Stimulated activated CD4-positive, alpha-beta T cell treated with anti-CD3 and anti-CD28 coated beads, TNF-alpha, amount 100 ng/mL, for 4 hours (primary cell): Measurements from ENCODE around the gene MAP3K20.
"Not testable (repeated sequence)": the region's sequence is repeated elsewhere in the genome, so short reads cannot be mapped to it uniquely, and the experiment has no call there.

Experiments
- DNase-seq, 3 experiments: peaks; one replicate each; pipeline ENCODE4 v3.0.0-alpha.2; 2020; ENCODE audit warnings: low read depth in 3 of 3

Gene MAP3K20

DNA sequence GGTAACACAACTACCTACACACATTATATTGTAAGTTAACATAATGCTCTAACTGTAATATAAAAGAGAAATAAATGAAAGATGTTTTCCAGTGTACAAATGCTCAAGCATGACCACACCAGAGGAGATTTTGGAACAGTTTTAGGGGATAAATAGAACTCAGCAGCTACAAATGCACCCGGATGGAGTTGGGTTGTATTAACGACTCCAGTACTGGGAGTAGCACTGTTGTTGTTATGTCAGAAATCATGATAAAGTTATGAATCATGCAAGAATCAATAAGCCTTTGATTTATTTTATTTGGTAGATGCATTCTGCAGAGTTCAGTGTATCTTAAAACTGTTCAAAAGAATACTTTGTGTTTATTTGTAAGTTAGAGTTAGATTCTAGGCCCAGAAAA, 126.9 kb downstream of the MAP3K20 start:
- no peak for DNase-seq

DNA sequence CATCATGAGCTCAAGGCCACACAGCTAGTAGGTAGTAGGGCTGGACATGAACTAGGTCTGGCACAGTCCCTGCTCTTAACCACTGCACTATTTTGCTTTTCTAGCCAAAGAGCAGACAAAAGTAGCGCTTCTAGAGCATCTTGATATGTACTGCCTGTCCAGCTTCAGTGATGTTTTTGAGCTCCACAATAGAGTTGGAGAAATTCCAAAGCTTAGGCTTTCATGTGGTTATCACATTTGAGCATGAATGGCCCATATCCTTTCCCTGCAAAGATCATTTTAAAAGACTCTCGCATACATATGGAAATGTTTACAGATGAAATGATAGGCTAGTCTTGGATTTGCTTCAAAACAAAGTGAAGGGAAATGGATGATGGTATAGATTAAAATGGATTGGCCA, 128.7 kb downstream of the MAP3K20 start:
- DNase-seq = no peak

GRCh38 chr2:173205375-173205774, 129.7 kb downstream of the MAP3K20 start:
- no peak for DNase-seq

DNA sequence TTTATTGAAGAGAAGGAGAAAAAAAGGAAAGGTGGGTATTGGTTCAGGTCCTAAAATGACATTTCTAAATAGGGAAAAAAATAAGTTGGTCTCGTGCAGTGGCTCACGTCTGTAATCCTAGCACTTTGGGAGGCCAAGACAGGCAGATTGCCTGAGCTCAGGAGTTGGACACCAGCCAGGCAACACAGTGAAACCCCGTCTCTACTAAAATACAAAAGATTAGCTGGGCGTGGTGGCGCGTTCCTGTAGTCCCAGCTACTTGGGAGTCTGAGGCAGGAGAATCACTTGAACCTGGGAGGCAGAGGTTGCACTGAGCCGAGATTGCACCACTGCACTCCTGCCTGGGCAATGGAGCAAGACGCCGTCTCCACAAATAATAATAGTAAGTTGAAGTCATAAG, 131.5 kb downstream of the MAP3K20 start:
- DNase-seq = not testable (repeated sequence)

DNA sequence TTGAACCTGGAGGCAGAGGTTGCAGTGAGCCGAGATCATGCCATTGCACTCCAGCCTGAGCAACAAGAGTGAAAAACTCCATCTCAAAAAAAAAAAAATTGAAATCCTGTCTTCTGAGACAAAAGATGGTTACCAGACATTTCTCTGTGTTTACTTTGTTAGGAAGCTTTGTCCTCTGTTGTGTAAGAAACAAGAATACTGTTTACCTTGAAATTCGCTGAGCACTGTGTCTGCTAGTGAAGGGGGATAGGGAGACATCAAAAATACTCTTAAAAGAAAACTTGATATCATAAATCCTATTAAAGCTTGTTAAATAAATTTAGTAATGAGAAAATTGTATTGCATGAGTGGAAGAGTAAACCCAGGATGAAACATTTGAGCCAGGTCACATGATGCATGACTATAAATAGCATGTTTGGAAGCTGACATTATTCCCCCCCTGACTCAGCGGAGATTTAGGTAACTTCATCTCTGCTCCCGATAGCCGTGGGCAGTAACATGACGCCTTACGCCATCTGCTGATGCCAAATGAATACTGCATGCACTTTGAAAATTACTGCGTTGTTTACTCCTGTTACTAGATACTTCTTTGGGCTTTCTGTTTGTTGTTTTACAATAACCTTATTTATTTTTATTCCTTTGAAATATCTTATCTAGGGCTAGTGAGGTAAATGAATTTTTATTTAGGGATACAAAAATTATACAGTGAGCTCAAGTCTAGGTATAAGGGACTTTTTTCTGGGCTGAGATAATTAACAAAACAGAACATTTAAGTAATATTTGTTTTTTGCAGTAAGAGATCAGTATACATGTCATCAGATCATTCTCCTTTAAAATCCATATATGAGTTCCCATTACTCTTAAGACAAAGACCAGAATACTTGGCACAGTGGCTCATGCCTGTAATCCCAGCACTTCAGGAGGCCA, 134.9 kb downstream of the MAP3K20 start:
- DNase-seq = peak in 1 of 3 experiments; percentile 15

- DNase-seq = no peak
Observed at GRCh38 chr2:173213181-173213580, 137.5 kb downstream of the MAP3K20 start.

DNA sequence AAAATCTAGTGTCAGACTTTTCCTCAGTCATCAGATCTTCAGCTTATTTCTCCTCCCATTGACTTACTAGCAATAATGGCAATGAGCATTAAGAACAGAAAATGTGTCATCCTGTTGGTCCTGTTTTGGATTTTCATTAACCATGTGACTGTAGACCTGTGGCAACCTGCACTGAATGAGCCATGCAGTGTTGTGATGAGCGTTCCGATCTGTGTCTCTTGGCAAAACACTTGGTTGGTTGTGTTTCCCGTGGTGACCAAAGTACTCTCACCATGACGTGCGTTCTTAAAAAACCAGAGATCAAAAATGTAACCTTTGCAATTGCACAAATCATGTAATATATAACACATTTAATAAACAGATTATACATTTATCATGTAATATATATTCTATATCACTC, 138.6 kb downstream of the MAP3K20 start:
- no peak for DNase-seq

- DNase-seq = no peak
Observed at GRCh38 chr2:173215316-173215715, 139.7 kb downstream of the MAP3K20 start.

GRCh38 chr2:173216051-173216450, 140.4 kb downstream of the MAP3K20 start:
- DNase-seq = no peak

DNA sequence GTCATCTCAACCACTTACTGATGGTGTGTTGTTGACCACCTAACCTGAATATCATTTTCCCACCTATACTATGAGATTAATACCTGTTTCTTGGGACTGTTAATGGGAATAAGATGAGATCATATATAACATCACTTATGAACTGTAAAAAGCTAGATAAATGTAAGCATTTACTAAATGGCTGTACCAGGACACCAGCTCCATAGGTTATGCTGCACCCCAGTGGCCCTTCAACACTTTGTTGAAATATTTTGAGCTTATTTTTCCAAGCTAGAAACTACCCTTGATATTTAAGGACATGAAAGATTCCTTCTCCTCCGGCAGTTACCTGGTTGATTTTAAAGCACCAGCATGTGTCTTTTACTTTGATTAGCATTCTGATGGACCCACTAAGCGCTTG, 141.0 kb downstream of the MAP3K20 start:
- no peak for DNase-seq

DNA sequence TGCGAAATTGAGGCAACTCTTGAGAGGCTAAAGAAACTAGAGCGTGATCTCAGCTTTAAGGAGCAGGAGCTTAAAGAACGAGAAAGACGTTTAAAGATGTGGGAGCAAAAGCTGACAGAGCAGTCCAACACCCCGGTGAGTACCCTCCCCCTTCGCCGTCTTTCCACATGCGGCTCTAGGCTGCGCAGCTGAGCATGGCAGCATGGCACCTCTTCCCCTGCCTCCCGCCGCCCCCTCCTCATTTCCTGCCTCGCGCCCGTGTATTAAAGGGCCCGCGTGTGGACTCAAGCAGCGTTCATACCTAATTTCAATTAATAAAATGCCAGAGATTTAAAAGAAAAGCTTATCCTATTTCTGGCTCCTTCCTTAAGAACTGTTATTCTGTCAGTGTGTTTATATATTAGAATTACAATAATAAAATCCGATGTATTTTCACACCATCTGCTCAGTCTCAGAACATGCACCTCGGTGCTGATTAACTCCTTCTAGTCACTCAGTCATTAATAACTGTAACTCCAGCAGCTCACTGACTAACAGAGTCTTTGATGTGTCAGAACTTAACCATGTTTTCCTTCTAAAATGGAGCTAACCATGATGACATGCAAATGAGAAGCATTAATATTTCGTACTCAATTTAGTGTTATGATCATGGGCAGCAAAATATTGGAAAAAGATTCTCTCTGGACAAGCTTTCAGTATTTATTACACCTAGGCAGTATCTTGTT, 141.6 kb downstream of the MAP3K20 start:
- DNase-seq = no peak

- no peak for DNase-seq
Observed at GRCh38 chr2:173218326-173219056, 142.8 kb downstream of the MAP3K20 start.

- no peak for DNase-seq
Observed at GRCh38 chr2:173221132-173221695, 145.6 kb downstream of the MAP3K20 start.

GRCh38 chr2:173221937-173222594, 146.4 kb downstream of the MAP3K20 start:
- DNase-seq = no peak

DNA sequence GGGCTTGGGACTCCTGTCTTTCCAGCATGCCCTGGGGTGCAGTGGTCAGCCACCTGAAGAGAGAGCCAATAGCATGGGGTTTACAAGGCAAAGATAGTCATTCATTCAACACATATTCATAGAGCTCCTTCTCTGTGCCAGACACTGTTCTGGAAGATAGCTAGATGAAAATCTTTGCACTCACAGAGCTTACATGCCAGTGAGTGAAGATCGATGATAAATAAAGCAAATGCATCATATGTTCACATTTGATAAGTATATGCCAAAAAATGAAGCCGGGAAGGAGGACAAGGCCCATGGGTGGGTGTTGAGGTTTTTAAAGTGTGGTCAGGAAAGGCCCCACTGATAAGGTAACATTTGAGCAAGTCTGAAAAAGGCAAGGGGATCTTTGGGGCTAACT, 148.2 kb downstream of the MAP3K20 start:
- no peak for DNase-seq

DNA sequence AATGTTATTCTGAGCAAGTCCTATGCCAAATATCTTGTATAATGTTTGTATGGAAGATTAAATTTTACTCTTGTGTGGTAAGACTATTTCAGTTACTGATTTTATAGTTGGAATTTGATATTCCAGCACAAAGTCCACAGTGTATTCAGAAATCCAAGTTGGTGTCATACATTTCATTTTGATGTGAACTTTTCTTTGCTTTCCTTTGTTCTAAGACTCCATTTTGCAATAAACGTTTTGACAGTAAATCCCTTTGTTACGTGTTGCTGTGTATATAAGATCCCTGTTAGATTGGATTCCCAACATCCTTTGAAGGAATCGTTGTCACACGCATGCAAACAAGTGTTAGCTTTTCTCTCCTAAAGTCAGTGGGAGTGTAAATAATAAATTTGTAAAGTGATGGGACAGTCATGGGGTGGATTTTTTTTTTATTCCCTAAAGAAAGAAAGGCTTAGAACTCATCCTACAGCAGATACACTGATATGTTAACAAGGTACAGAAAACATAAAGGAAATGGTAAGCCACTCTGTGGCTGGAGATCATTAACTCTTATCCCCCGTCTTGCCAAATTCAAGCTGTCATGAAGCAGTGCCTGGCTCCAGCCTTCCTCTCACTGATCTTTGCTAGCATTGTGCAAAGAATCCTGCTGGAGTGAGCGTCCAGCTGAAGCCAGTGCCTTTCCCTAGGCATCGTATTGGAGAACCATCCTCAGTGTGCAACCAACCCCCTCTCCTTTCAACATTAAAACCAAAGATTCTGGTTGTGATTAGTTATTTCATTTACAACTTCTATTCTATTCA, 151.5 kb downstream of the MAP3K20 start:
- no peak for DNase-seq

DNA sequence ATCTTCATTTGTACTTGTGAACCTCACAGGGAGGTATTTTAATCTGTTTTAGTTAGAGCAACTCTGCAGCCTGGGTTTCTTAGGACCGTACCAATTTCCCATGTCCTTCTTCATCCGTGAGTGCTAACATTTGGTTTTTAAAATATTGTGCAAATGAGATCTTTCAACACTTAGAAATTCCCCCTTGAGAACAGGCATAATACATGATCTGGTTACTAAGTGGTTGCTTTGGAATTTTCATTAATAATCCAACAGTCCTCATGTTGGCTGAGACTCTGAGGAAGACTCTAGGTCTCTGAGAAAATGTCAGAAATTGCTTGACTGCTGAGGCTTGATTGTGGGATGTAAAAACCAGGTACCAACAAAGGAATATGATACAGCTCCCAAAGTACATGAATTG, 153.4 kb downstream of the MAP3K20 start:
- DNase-seq = no peak

GRCh38 chr2:173230181-173230580, 154.5 kb downstream of the MAP3K20 start:
- no peak for DNase-seq

- DNase-seq = no peak
Observed at GRCh38 chr2:173231042-173231441, 155.4 kb downstream of the MAP3K20 start.

- DNase-seq = no peak
Observed at GRCh38 chr2:173231465-173231864, 155.8 kb downstream of the MAP3K20 start.
